Measurements from ENCODE around the gene DCLK3. TPM values are rescaled to one million over a fixed set of nuclear protein-coding genes. Genes with fewer than 3 reads are reported as not detected.

The DCLK3 gene
- total and polyA plus RNA-seq, 2 of the 8 experiments (the other 6 are each of a cell fraction or from before 2014, with no cell fraction given): 0.27 to 0.63 TPM

DNA sequence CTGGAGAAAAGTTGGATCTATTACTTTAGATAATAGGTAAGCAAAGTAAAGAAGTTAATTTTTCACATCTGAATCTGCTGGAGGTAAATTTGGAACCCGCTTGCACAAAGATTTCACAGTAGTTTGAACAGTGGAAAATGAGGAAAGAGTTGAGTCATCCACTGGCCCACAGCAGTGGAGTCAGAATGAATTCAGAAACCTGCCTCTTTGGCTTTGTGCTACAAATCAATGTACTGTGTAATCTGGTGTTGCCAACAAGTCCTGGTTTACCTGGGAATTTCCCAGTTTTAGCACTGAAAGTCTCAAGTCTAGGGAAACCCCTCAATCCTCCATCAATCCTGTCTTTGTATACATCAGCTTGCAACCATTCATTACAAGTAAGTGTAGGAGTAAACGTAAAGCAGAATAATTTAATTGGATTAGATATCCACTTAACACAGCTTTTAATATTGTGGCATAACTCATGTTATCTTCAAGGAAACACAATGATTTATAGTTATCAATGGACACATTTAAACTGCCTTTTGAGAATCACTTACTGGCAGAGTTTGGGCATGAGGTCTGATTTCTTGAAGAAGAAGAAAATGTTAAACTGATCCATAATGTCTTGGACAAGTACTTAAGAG lies 100.6 kb downstream of the DCLK3 start (continued):
- TF ChIP-seq SP1 (IDR thresholded peaks at IDR 0.05; ENCODE audit: low read depth, low read length): no peak
- no peak for TF ChIP-seq SIRT6 (IDR thresholded peaks at IDR 0.05; ENCODE audit: low read length)
- TF ChIP-seq, protein P1, sequence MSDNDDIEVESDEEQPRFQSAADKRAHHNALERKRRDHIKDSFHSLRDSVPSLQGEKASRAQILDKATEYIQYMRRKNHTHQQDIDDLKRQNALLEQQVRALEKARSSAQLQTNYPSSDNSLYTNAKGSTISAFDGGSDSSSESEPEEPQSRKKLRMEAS (IDR thresholded peaks at IDR 0.05): no peak
- TF ChIP-seq GABPA (IDR thresholded peaks at IDR 0.05; ENCODE audit: borderline replicate concordance, insufficient read depth, low read length): no peak
- TF ChIP-seq EGR1 (IDR thresholded peaks at IDR 0.05; ENCODE audit: borderline replicate concordance, low read depth, low read length): no peak
- no peak for TF ChIP-seq JUND (IDR thresholded peaks at IDR 0.05; ENCODE audit: low read length)
